ENCODE data around the gene AKR1D1. TPM values are rescaled to one million over a fixed set of nuclear protein-coding genes. Genes with fewer than 3 reads are reported as not detected.

The AKR1D1 gene, protein sequence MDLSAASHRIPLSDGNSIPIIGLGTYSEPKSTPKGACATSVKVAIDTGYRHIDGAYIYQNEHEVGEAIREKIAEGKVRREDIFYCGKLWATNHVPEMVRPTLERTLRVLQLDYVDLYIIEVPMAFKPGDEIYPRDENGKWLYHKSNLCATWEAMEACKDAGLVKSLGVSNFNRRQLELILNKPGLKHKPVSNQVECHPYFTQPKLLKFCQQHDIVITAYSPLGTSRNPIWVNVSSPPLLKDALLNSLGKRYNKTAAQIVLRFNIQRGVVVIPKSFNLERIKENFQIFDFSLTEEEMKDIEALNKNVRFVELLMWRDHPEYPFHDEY
- under 0.01 TPM in 1 of 2 replicates, not detected in the other for total RNA-seq

- H3K27me3 ChIP-seq (ENCODE audit: insufficient read depth, low read length), result no peaks in the 10 kb centered on the region
- no peak within 1 kb of the TSS for H3K27ac ChIP-seq (ENCODE audit: low read depth, low read length)
- no peak for DNase-seq (ENCODE audit: insufficient read length, low spot score, missing footprints)
- no peaks in the 10 kb centered on the region for H3K4me1 ChIP-seq (ENCODE audit: insufficient read depth, low read length)
- H3K36me3 ChIP-seq (ENCODE audit: insufficient read depth, low read length), result no peaks in the 10 kb centered on the region
- H3K4me2 ChIP-seq (ENCODE audit: insufficient read depth, low read length), result no peak within 1 kb of the TSS
- H3K9me3 ChIP-seq (ENCODE audit: low read depth, low read length), result no peaks in the 10 kb centered on the region
- H3K79me2 ChIP-seq (ENCODE audit: insufficient read depth, low read length), result no peaks in the 10 kb centered on the region
- no peak within 1 kb of the TSS for H2AFZ ChIP-seq (ENCODE audit: low read length)
- TF ChIP-seq CTCF (IDR thresholded peaks at IDR 0.05; ENCODE audit: extremely low read depth, low read depth, low read length), result no peak
- no peaks in the 10 kb centered on the region for H4K20me1 ChIP-seq (ENCODE audit: insufficient read depth, low read length)
- no peak within 1 kb of the TSS for H3K4me3 ChIP-seq (ENCODE audit: insufficient read depth, low read length)
Measured at GRCh38 chr7:138076196-138076595, at the start of gene AKR1D1. Gene AKR1D1, plus strand, starts transcription at chr7:138076459. Its CDS starts 60 bp downstream, at chr7:138076519.

- Histone ChIP-seq H4K20me1 (ENCODE audit: insufficient read depth, low read length) (no peaks in the 10 kb centered on the region), H3K4me1 (ENCODE audit: insufficient read depth, low read length) (no peaks in the 10 kb centered on the region), H3K9me3 (ENCODE audit: low read depth, low read length) (no peaks in the 10 kb centered on the region), H3K4me2 (ENCODE audit: insufficient read depth, low read length) (no peak overlapping the region), H2AFZ (ENCODE audit: low read length) (no peak overlapping the region), H3K79me2 (ENCODE audit: insufficient read depth, low read length) (no peaks in the 10 kb centered on the region), H3K4me3 (ENCODE audit: insufficient read depth, low read length) (no peak overlapping the region), H3K27me3 (ENCODE audit: insufficient read depth, low read length) (peaks cover 8% of the 10 kb centered on the region), H3K36me3 (ENCODE audit: insufficient read depth, low read length) (no peaks in the 10 kb centered on the region), H3K27ac (ENCODE audit: low read depth, low read length) (no peak overlapping the region)
- DNase-seq (ENCODE audit: insufficient read length, low spot score, missing footprints), result no peak
- no peak for TF ChIP-seq CTCF (IDR thresholded peaks at IDR 0.05; ENCODE audit: extremely low read depth, low read depth, low read length)
Measured at GRCh38 chr7:138027100-138027499, 49.2 kb upstream of the AKR1D1 start.

DNA sequence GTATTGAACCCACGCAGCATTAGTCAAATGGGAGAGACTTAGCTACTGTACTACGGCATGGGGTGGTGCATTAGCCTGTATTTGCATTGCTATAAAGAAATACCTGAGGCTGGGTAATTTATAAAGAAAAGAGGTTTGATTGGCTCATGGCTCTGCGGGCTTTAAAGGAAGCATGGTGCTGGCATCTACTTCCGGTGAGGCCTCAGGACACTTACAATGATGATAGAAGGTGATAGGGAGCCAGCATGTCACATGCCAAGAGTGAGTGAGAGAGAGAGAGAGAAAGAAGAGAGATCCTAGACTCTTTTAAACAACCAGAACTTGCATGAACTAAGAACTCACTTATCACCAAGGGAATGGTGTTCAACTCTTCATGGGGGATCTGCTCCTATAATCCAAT lies 47.1 kb upstream of the AKR1D1 start:
- Histone ChIP-seq H3K4me3 (ENCODE audit: insufficient read depth, low read length) (no peak overlapping the region), H2AFZ (ENCODE audit: low read length) (no peak overlapping the region), H3K4me2 (ENCODE audit: insufficient read depth, low read length) (no peak overlapping the region), H3K79me2 (ENCODE audit: insufficient read depth, low read length) (no peaks in the 10 kb centered on the region), H3K4me1 (ENCODE audit: insufficient read depth, low read length) (no peaks in the 10 kb centered on the region), H4K20me1 (ENCODE audit: insufficient read depth, low read length) (no peaks in the 10 kb centered on the region), H3K27me3 (ENCODE audit: insufficient read depth, low read length) (peaks cover 8% of the 10 kb centered on the region), H3K27ac (ENCODE audit: low read depth, low read length) (no peak overlapping the region), H3K9me3 (ENCODE audit: low read depth, low read length) (no peaks in the 10 kb centered on the region), H3K36me3 (ENCODE audit: insufficient read depth, low read length) (no peaks in the 10 kb centered on the region)
- no peak for DNase-seq (ENCODE audit: insufficient read length, low spot score, missing footprints)
- no peak for TF ChIP-seq CTCF (IDR thresholded peaks at IDR 0.05; ENCODE audit: extremely low read depth, low read depth, low read length)

DNA sequence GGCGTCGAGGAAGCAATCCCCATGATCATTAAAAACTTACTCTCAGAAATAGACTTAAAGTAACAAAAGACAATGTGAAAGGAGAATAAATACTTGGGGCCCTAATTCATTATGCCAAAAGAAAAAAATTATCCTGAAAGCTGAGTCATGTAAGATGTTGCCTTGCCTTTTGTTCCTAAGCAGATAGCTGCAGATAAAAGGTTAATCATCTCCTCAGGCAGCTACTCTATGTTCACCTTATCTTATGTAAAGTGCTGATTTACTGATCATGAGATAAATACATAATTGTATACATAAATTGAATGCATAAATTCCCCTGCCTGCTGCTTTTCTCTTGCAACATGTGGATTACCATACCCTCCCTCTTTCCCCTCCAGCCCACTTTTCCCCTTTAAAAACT lies 46.3 kb upstream of the AKR1D1 start:
- Histone ChIP-seq H4K20me1 (ENCODE audit: insufficient read depth, low read length) (no peaks in the 10 kb centered on the region), H3K4me2 (ENCODE audit: insufficient read depth, low read length) (no peak overlapping the region), H3K27me3 (ENCODE audit: insufficient read depth, low read length) (peaks cover 8% of the 10 kb centered on the region), H3K4me3 (ENCODE audit: insufficient read depth, low read length) (no peak overlapping the region), H3K9me3 (ENCODE audit: low read depth, low read length) (no peaks in the 10 kb centered on the region), H2AFZ (ENCODE audit: low read length) (no peak overlapping the region), H3K36me3 (ENCODE audit: insufficient read depth, low read length) (no peaks in the 10 kb centered on the region), H3K27ac (ENCODE audit: low read depth, low read length) (no peak overlapping the region), H3K79me2 (ENCODE audit: insufficient read depth, low read length) (no peaks in the 10 kb centered on the region), H3K4me1 (ENCODE audit: insufficient read depth, low read length) (no peaks in the 10 kb centered on the region)
- DNase-seq (ENCODE audit: insufficient read length, low spot score, missing footprints), result no peak
- TF ChIP-seq CTCF (IDR thresholded peaks at IDR 0.05; ENCODE audit: extremely low read depth, low read depth, low read length), result no peak
